ENCODE data around the gene MAPK8IP3. TPM values are rescaled to one million over a fixed set of nuclear protein-coding genes. Genes with fewer than 3 reads are reported as not detected.
A peak's percentile ranks its signal among the peaks of the same experiment; 100 is the strongest.

Gene MAPK8IP3
- total RNA-seq, 4 donors from 2014 or later, result 78.1 to 456 (median 193) TPM

GRCh38 chr16:1787322-1788094 is 81.5 kb downstream of the MAPK8IP3 start:
- no peak overlapping the region for H3K27ac ChIP-seq
- no peak overlapping the region for H3K4me3 ChIP-seq
- H3K27me3 ChIP-seq, result no peaks in the 10 kb centered on the region
- TF ChIP-seq CTCF (IDR thresholded peaks at IDR 0.05) (no peak), POLR2A (IDR thresholded peaks at IDR 0.05) (no peak)
- H3K9me3 ChIP-seq, result no peaks in the 10 kb centered on the region
- H3K4me1 ChIP-seq, result peaks cover 0 to 17% (median 0%) of the 10 kb centered on the region in 4 donors
- peak in 1 of 3 donors; percentile 45 for DNase-seq
- H3K36me3 ChIP-seq, result peaks cover 0 to 43% (median 0%) of the 10 kb centered on the region in 3 donors

GRCh38 chr16:1788095-1788707 is 82.2 kb downstream of the MAPK8IP3 start:
- no peak overlapping the region for H3K27ac ChIP-seq
- TF ChIP-seq CTCF (IDR thresholded peaks at IDR 0.05) (no peak), POLR2A (IDR thresholded peaks at IDR 0.05) (no peak)

GRCh38 chr16:1788708-1789100 is 82.7 kb downstream of the MAPK8IP3 start:
- peaks cover 0 to 43% (median 0%) of the 10 kb centered on the region in 3 donors for H3K36me3 ChIP-seq
- H3K4me1 ChIP-seq, result peaks cover 0 to 14% (median 0%) of the 10 kb centered on the region in 4 donors
- H3K27me3 ChIP-seq, result no peaks in the 10 kb centered on the region
- H3K27ac ChIP-seq, result no peak overlapping the region
- no peak for TF ChIP-seq CTCF (IDR thresholded peaks at IDR 0.05)
- TF ChIP-seq POLR2A (IDR thresholded peaks at IDR 0.05), result no peak
- DNase-seq, result no peak
- H3K9me3 ChIP-seq, result no peaks in the 10 kb centered on the region
- no peak overlapping the region for H3K4me3 ChIP-seq

More at GRCh38 chr16:1788095-1788707, 82.2 kb downstream of the MAPK8IP3 start:
- no peak for DNase-seq
- no peaks in the 10 kb centered on the region for H3K27me3 ChIP-seq
- H3K4me1 ChIP-seq, result peaks cover 0 to 17% (median 0%) of the 10 kb centered on the region in 4 donors
- H3K4me3 ChIP-seq, result no peak overlapping the region
- no peaks in the 10 kb centered on the region for H3K9me3 ChIP-seq
- peaks cover 0 to 43% (median 0%) of the 10 kb centered on the region in 3 donors for H3K36me3 ChIP-seq

- peaks cover 0 to 43% (median 0%) of the 10 kb centered on the region in 3 donors for H3K36me3 ChIP-seq
- no peak for TF ChIP-seq CTCF (IDR thresholded peaks at IDR 0.05)
- no peak for TF ChIP-seq POLR2A (IDR thresholded peaks at IDR 0.05)
- peak in 1 of 3 donors; percentile 46 for DNase-seq
Measured at GRCh38 chr16:1789643-1790045, 83.6 kb downstream of the MAPK8IP3 start.

GRCh38 chr16:1790261-1790610 is 84.2 kb downstream of the MAPK8IP3 start:
- TF ChIP-seq POLR2A (IDR thresholded peaks at IDR 0.05), result no peak
- no peak for TF ChIP-seq CTCF (IDR thresholded peaks at IDR 0.05)
- no peak overlapping the region for H3K27ac ChIP-seq
- no peaks in the 10 kb centered on the region for H3K9me3 ChIP-seq
- no peaks in the 10 kb centered on the region for H3K27me3 ChIP-seq
- H3K4me3 ChIP-seq, result no peak overlapping the region
- DNase-seq, result peak in 1 of 3 donors; percentile 45
- H3K36me3 ChIP-seq, result peaks cover 0 to 43% (median 0%) of the 10 kb centered on the region in 3 donors
- no peaks in the 10 kb centered on the region for H3K4me1 ChIP-seq

More at GRCh38 chr16:1789643-1790045, 83.6 kb downstream of the MAPK8IP3 start:
- H3K4me3 ChIP-seq, result no peak overlapping the region
- no peak overlapping the region for H3K27ac ChIP-seq
- H3K27me3 ChIP-seq, result no peaks in the 10 kb centered on the region
- peaks cover 0 to 5% (median 0%) of the 10 kb centered on the region in 4 donors for H3K4me1 ChIP-seq
- no peaks in the 10 kb centered on the region for H3K9me3 ChIP-seq

All from Peyer's patch (tissue), 4 donors.